IMR-90 (cell line): ENCODE measurements around the gene SLC4A2.

Experiments used
- BHLHE40 ChIP-seq: fragments of 150-350 bp; IDR thresholded peaks from 2 replicates; pipeline ENCODE4 v1.6.1; 2016; ENCODE audit warnings: mild to moderate bottlenecking, low read depth, low read length
- CEBPB ChIP-seq: IDR thresholded peaks from 2 replicates; pipeline ENCODE4 v1.6.1; 2012; ENCODE audit warnings: low read depth, low read length, improper control_type of control experiment
- FOS ChIP-seq: fragments of 150-350 bp; IDR thresholded peaks from 2 replicates; pipeline ENCODE4 v1.6.1; 2016; ENCODE audit warnings: low read depth, low read length
- MAZ ChIP-seq: IDR thresholded peaks from 2 replicates; pipeline ENCODE4 v1.6.1; 2012; ENCODE audit warnings: low read depth, mild to moderate bottlenecking, low read length, improper control_type of control experiment, moderate library complexity, borderline replicate concordance
- MXI1 ChIP-seq: IDR thresholded peaks from 2 replicates; pipeline ENCODE4 v1.6.1; 2012; ENCODE audit warnings: low read depth, mild to moderate bottlenecking, low read length, moderate library complexity, borderline replicate concordance
- POLR2A ChIP-seq: IDR thresholded peaks from 2 replicates; pipeline ENCODE4 v1.6.1; 2012; ENCODE audit warnings: mild to moderate bottlenecking, low read depth, low read length
- RAD21 ChIP-seq: IDR thresholded peaks from 2 replicates; pipeline ENCODE4 v1.6.1; 2012; ENCODE audit warnings: low read length, improper control_type of control experiment
- RCOR1 ChIP-seq: IDR thresholded peaks from 2 replicates; pipeline ENCODE4 v1.6.1; 2012; ENCODE audit warnings: mild to moderate bottlenecking, low read length, improper control_type of control experiment; ENCODE audit not compliant: insufficient replicate concordance
- RFX5 ChIP-seq: IDR thresholded peaks from 2 replicates; pipeline ENCODE4 v1.8.0; 2012; ENCODE audit warnings: low read depth, mild to moderate bottlenecking, low read length, moderate library complexity
- SMC3 ChIP-seq: fragments of 150-350 bp; IDR thresholded peaks from 2 replicates; pipeline ENCODE4 v1.6.1; 2016; ENCODE audit warnings: low read depth, mild to moderate bottlenecking, antibody characterized with exemption, low read length, moderate library complexity
- TF ChIP-seq, protein P1 (sequence below): conservative IDR thresholded peaks from 2 replicates; pipeline ENCODE4 v1.5.1; 2012; ENCODE audit warnings: mild to moderate bottlenecking, low read depth, low read length, improper control_type of control experiment
- TF ChIP-seq, protein P2 (sequence below): fragments of 150-350 bp; IDR thresholded peaks from 2 replicates; pipeline ENCODE4 v1.6.1; 2017; ENCODE audit warnings: mild to moderate bottlenecking, antibody characterized with exemption, low read length, low read depth
- TF ChIP-seq, protein P3 (sequence below): fragments of 150-350 bp; IDR thresholded peaks from 2 replicates; pipeline ENCODE4 v1.6.1; 2016; ENCODE audit warnings: low read depth, mild to moderate bottlenecking, low read length, moderate library complexity, borderline replicate concordance

DNA sequence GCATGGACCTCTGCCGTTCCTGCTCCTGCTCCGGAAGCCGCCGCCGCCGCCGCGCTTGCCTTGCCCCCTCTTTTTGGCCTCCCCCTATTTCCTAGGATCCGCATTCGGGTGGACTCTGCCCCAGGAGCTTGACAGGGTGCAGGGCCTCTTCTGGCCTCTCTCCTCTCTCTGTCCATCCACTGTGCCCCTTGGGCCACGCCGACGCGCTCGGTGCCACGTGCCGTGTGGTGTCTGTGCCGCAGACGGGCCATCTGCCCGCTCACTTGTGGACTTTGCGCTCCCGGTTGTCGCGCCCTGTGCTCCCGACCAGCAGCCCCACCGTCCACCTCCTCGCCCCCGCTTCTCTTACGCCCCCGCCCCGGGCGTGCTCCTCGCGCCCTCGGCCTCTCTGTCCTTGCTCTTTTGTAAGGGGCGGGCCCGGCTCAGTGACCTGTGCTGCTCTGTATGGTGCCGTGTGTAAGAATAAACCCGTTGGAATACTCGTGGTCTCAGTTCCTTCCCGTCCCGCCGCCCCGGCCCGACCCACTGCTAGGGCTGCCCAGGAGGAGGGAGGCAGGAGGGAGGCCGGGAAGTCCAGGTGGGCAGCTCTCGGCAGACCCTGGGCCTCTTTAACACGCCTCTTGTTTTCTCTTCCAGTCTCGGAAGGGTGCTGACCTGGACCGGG, 63.9 kb downstream of the SLC4A2 start:
- TF ChIP-seq, protein P1, sequence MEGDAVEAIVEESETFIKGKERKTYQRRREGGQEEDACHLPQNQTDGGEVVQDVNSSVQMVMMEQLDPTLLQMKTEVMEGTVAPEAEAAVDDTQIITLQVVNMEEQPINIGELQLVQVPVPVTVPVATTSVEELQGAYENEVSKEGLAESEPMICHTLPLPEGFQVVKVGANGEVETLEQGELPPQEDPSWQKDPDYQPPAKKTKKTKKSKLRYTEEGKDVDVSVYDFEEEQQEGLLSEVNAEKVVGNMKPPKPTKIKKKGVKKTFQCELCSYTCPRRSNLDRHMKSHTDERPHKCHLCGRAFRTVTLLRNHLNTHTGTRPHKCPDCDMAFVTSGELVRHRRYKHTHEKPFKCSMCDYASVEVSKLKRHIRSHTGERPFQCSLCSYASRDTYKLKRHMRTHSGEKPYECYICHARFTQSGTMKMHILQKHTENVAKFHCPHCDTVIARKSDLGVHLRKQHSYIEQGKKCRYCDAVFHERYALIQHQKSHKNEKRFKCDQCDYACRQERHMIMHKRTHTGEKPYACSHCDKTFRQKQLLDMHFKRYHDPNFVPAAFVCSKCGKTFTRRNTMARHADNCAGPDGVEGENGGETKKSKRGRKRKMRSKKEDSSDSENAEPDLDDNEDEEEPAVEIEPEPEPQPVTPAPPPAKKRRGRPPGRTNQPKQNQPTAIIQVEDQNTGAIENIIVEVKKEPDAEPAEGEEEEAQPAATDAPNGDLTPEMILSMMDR: no peak
- TF ChIP-seq CEBPB (no peak), POLR2A (no peak), RFX5 (no peak), RAD21 (no peak), SMC3 (no peak), BHLHE40 (no peak), FOS (no peak), MXI1 (no peak), MAZ (no peak), RCOR1 (no peak)
- TF ChIP-seq, protein P2, sequence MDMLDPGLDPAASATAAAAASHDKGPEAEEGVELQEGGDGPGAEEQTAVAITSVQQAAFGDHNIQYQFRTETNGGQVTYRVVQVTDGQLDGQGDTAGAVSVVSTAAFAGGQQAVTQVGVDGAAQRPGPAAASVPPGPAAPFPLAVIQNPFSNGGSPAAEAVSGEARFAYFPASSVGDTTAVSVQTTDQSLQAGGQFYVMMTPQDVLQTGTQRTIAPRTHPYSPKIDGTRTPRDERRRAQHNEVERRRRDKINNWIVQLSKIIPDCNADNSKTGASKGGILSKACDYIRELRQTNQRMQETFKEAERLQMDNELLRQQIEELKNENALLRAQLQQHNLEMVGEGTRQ: no peak
- TF ChIP-seq, protein P3, sequence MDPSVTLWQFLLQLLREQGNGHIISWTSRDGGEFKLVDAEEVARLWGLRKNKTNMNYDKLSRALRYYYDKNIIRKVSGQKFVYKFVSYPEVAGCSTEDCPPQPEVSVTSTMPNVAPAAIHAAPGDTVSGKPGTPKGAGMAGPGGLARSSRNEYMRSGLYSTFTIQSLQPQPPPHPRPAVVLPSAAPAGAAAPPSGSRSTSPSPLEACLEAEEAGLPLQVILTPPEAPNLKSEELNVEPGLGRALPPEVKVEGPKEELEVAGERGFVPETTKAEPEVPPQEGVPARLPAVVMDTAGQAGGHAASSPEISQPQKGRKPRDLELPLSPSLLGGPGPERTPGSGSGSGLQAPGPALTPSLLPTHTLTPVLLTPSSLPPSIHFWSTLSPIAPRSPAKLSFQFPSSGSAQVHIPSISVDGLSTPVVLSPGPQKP: no peak
